Esophagus squamous epithelium (tissue), 5 donors: ENCODE data around the gene HMX2. TPM values are rescaled to one million over a fixed set of nuclear protein-coding genes. Genes with fewer than 3 reads are reported as not detected.
A peak's percentile ranks its signal among the peaks of the same experiment; 100 is the strongest.

Experiments used
- DNase-seq: peaks from one replicate; lab custom pipeline; 2025; lab: John Stamatoyannopoulos, UW
- H3K27ac ChIP-seq, 4 donors: fragments of 200-600 bp; sonication (generic); one replicate each; pipeline ENCODE4 v1.5.1; 2016 to 2019; ENCODE audit warnings: mild to moderate bottlenecking in 1 of 4
- H3K27me3 ChIP-seq, 4 donors: fragments of 200-600 bp; sonication (generic); 1 replicate in 3 of 4; 2 replicates in 1 of 4; pipeline versions ENCODE4 v1.5.1 to v1.6.0; 2017 to 2021; ENCODE audit warnings: antibody characterized with exemption in 1 of 4
- H3K36me3 ChIP-seq, 3 donors: fragments of 200-600 bp; sonication (generic); one replicate each; pipeline ENCODE4 v1.5.1; 2016 to 2019
- H3K4me1 ChIP-seq, 3 donors: fragments of 200-600 bp; sonication (generic); one replicate each; pipeline ENCODE4 v1.5.1; 2017 to 2019
- H3K4me3 ChIP-seq, 4 donors: fragments of 200-600 bp; sonication (generic); 1 replicate in 3 of 4; 2 replicates in 1 of 4; pipeline ENCODE4 v1.5.1; 2016 to 2019; ENCODE audit warnings: mild to moderate bottlenecking in 2 of 4, moderate library complexity in 1 of 4
- H3K9me3 ChIP-seq, 3 donors: fragments of 200-600 bp; sonication (generic); one replicate each; pipeline ENCODE4 v1.5.1; 2016 to 2019
- POLR2A ChIP-seq, 4 donors: fragments of 450-650 bp; IDR thresholded peaks; one replicate each; pipeline ENCODE4 v1.6.1; 2017; ENCODE audit warnings: antibody characterized with exemption in 4 of 4, mild to moderate bottlenecking in 4 of 4, moderate library complexity in 3 of 4
- WGBS, 2 donors: methylation state at CpG; one replicate each; pipeline ENCODE4 v1.1.5; 2018; 5-methylcytosine and 5-hydroxymethylcytosine counted together
- intact Hi-C: fragments of 100-400 bp; cut with DNase I; formaldehyde crosslinking; loops from one replicate; pipeline ENCODE4 v1.15.0; 2022
- total RNA-seq, 4 donors: library from RNA; depleted of rRNA; stranded (reverse); fragments of >200 nt; gene quantifications; one replicate each; pipeline ENCODE4 v1.1.0, GENCODE V29; 2016
- TF ChIP-seq, protein P1 (sequence below), 6 experiments: fragments of 450-650 bp in 4 of 6; fragments of 200-600 bp in 2 of 6; sonication (generic) in 2 of 6; IDR thresholded peaks; one replicate each; pipeline ENCODE4 v1.5.1; 2016 to 2019; ENCODE audit warnings: antibody characterized with exemption in 6 of 6, mild to moderate bottlenecking in 4 of 6, moderate library complexity in 4 of 6
- donor health status: DM: yes; HTN: yes; CAD: no.

Gene HMX2, protein sequence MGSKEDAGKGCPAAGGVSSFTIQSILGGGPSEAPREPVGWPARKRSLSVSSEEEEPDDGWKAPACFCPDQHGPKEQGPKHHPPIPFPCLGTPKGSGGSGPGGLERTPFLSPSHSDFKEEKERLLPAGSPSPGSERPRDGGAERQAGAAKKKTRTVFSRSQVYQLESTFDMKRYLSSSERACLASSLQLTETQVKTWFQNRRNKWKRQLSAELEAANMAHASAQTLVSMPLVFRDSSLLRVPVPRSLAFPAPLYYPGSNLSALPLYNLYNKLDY
- not detected for total RNA-seq

DNA sequence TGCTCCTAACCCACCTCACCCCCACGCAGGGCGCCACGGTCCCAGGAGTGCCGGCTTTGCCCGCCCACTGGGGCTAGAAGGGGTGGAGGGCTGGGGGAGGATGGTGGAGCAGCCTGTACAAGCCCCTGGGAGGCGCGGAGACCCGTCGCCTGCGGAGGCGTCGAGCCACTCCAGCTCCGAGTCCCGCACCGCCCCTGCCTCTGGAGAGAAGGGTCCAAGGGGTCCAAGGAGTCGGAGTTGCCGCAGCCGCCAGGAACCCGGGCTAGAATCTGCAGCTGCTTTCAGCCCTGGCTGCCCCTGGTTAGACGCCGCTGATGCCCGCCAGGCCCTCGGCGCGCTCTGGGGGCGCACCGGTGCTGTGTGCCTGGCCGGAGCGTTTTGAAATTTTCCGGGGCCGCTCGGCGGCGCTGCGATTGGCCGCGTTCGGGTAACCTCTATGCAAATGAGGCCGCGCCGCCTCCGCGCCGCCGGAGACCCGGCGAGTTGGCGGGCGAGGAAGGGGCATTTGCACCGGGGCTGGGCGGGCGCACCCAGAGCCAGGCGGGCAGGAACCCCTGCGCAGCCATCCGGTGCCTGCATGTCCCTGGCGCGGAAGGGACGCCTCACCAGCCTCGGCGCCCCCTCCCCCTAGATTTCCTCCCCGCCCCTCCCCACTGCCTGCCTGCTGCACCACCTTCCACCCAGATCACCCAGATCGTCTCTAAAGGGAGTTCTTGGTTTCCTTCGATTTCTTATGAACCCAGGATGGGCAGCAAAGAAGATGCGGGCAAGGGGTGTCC lies at the start of gene HMX2:
Gene HMX2, plus strand, starts transcription at position 502 of the 779 bp plus-strand sequence. Its CDS starts 243 bp downstream, at position 745.
- 0% methylated on average over 2 to 4 of the region's 64 CpGs for WGBS, 2 donors
- Histone ChIP-seq H3K27ac (no peak within 1 kb of the TSS), H3K4me3 (peak within 1 kb of the TSS in 1 of 4 donors; percentile 47), H3K36me3 (no peaks in the 10 kb centered on the region), H3K27me3 (peaks cover 48 to 100% (median 65%) of the 10 kb centered on the region in 4 donors), H3K9me3 (no peaks in the 10 kb centered on the region), H3K4me1 (peaks cover 37 to 74% (median 49%) of the 10 kb centered on the region in 3 donors)
- DNase-seq: no peak
- intact Hi-C loops: no loop called here
- TF ChIP-seq POLR2A (IDR thresholded peaks at IDR 0.05): no peak
- TF ChIP-seq, protein P1, sequence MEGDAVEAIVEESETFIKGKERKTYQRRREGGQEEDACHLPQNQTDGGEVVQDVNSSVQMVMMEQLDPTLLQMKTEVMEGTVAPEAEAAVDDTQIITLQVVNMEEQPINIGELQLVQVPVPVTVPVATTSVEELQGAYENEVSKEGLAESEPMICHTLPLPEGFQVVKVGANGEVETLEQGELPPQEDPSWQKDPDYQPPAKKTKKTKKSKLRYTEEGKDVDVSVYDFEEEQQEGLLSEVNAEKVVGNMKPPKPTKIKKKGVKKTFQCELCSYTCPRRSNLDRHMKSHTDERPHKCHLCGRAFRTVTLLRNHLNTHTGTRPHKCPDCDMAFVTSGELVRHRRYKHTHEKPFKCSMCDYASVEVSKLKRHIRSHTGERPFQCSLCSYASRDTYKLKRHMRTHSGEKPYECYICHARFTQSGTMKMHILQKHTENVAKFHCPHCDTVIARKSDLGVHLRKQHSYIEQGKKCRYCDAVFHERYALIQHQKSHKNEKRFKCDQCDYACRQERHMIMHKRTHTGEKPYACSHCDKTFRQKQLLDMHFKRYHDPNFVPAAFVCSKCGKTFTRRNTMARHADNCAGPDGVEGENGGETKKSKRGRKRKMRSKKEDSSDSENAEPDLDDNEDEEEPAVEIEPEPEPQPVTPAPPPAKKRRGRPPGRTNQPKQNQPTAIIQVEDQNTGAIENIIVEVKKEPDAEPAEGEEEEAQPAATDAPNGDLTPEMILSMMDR (IDR thresholded peaks at IDR 0.05): no peak

DNA sequence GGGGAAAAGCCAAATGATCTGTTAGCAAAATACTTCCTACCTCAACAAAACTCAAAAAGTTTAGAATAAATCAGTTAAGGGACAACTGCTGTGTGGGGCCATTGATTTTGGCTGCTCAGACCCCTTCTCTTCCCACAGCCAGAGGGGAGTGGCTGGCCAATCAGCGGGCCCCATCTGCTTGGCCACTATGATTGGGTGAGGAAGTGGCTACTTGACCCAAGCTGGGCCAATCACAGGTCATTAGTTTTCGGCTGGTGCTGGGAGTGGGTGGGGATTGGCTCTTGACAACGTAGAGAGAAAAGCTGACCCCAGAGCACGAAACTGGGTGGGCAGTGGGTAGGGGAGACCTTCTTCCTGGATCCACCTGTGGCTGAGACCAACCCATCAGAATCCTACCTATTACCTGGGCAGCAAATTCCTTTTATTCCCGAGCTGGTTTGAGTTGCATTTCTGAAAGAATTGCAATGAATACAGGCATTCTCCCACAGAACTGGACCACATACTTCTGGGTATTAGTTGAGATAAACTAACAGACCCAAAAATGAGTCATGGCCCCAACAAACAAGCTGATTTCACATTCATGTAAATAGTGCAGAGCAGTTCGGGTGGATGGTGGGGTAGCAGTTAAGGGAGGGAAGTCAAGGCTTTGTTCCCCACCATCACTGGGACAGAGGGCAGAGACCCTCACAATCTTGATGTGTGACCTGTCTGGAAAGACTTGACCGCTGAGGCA lies 47.7 kb upstream of the HMX2 start:
- no peak for DNase-seq
- H3K4me3 ChIP-seq: no peak overlapping the region
- intact Hi-C loops: no loop called here
- H3K36me3 ChIP-seq: no peaks in the 10 kb centered on the region
- peaks cover 0 to 13% (median 0%) of the 10 kb centered on the region in 4 donors for H3K27me3 ChIP-seq
- H3K9me3 ChIP-seq: no peaks in the 10 kb centered on the region
- no peak overlapping the region for H3K27ac ChIP-seq
- peaks cover 0 to 5% (median 0%) of the 10 kb centered on the region in 3 donors for H3K4me1 ChIP-seq
- WGBS, 2 donors: 79 to 83% methylated on average over 2 to 7 of the region's 7 CpGs
- no peak for TF ChIP-seq POLR2A (IDR thresholded peaks at IDR 0.05)
- TF ChIP-seq, protein P1 (IDR thresholded peaks at IDR 0.05): no peak

DNA sequence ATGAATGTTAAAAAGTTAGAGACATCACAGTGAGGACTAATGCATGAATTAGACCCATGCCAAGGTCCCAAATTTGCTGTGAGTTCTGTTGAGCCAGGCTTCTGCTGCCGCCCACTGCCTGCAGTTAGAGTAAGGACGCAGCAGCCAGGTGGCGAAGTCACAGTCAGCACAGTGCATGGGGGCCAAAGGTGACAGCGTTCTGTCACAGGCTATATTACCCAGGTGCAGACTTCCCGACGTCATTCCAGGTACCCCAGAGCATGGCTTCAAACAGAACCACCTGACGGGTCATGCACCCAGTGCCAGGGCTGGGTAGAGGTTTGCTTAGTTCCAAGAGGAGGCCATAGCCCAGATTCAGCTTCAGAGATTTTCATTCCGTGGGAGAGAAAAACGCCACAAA lies 46.1 kb upstream of the HMX2 start:
- no peak for TF ChIP-seq POLR2A (IDR thresholded peaks at IDR 0.05)
- TF ChIP-seq, protein P1 (IDR thresholded peaks at IDR 0.05): no peak
- WGBS, 2 donors: 66 to 86% methylated on average over 2 to 9 of the region's 9 CpGs
- no peak overlapping the region for H3K27ac ChIP-seq
- peaks cover 0 to 17% (median 0%) of the 10 kb centered on the region in 4 donors for H3K27me3 ChIP-seq
- intact Hi-C loops: no loop called here
- no peaks in the 10 kb centered on the region for H3K9me3 ChIP-seq
- H3K4me1 ChIP-seq: peaks cover 0 to 5% (median 0%) of the 10 kb centered on the region in 3 donors
- DNase-seq: no peak
- H3K4me3 ChIP-seq: no peak overlapping the region
- H3K36me3 ChIP-seq: no peaks in the 10 kb centered on the region

DNA sequence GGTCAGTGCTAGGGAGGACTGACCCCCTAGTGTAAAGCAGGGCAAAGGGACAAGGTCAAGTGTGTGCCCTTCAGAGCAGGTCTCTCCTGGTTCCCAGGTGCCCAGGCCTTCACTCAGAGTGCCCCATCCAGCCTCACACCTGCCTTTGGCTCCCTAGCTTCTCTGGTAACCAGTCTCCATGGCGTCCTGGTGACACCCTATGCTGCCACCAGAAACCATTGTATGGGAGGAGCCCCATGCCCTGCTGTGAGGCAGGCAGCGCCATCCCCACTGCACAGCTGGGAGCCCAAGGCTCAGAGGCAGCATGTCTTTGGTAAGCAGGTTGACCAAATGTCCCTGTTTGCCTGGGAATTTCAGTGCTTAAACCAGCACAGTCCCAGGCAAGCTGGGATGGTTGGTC lies 45.3 kb upstream of the HMX2 start:
- H3K9me3 ChIP-seq: no peaks in the 10 kb centered on the region
- WGBS, 2 donors: no CpG with 5 or more reads among the region's 2 CpGs
- no peak for TF ChIP-seq POLR2A (IDR thresholded peaks at IDR 0.05)
- TF ChIP-seq, protein P1 (IDR thresholded peaks at IDR 0.05): no peak
- no peak overlapping the region for H3K4me3 ChIP-seq
- H3K4me1 ChIP-seq: peaks cover 0 to 5% (median 0%) of the 10 kb centered on the region in 3 donors
- DNase-seq: no peak
- intact Hi-C loops: no loop called here
- H3K27me3 ChIP-seq: peaks cover 0 to 10% (median 0%) of the 10 kb centered on the region in 4 donors
- H3K27ac ChIP-seq: no peak overlapping the region
- no peaks in the 10 kb centered on the region for H3K36me3 ChIP-seq
